Naive thymus-derived CD8-positive, alpha-beta T cell (primary cell): ENCODE data around the gene TENT5A. TPM values are rescaled to one million over a fixed set of nuclear protein-coding genes. Genes with fewer than 3 reads are reported as not detected.

ENCODE experiments used
- ATAC-seq, 2 donors: fragments of 150-1000 bp; cut with Tn5 transposase in 1 of 2; sonication (Bioruptor Pico), chemical (Tn5 transposase) in 1 of 2; 1 replicate in 1 of 2; 2 replicates in 1 of 2; pipeline ENCODE4 v1.10.0; 2021; ENCODE audit warnings: mild to moderate bottlenecking in 2 of 2, moderate library complexity in 2 of 2
- POLR2A ChIA-PET: fragments of 350-600 bp; sonication (Branson Sonifier 250); formaldehyde crosslinking; loops from one replicate; lab custom pipeline; 2021; ENCODE audit warnings: antibody characterized with exemption; lab: Charles Lee
- DNase-seq, 10 donors: peaks; one replicate each; pipeline versions ENCODE4 v3.0.0 to v3.0.0-alpha.2; 2020 to 2022
- H3K27ac Mint-ChIP-seq, 10 donors: one replicate each; pipeline ENCODE4 v1.8.0; 2020 to 2022; ENCODE audit warnings: mild to moderate bottlenecking in 10 of 10, mixed read lengths in 10 of 10, moderate library complexity in 4 of 10, inconsistent platforms in 1 of 10
- H3K27me3 Mint-ChIP-seq, 5 donors: one replicate each; pipeline ENCODE4 v1.8.0; 2021 to 2022; ENCODE audit warnings: mixed read lengths in 5 of 5
- H3K36me3 Mint-ChIP-seq, 3 donors: one replicate each; pipeline ENCODE4 v1.8.0; 2020 to 2022; ENCODE audit warnings: mixed read lengths in 3 of 3, mild to moderate bottlenecking in 2 of 3, inconsistent platforms in 1 of 3
- H3K4me1 Mint-ChIP-seq, 4 donors: one replicate each; pipeline ENCODE4 v1.8.0; 2021 to 2022; ENCODE audit warnings: mixed read lengths in 4 of 4
- H3K4me3 Mint-ChIP-seq, 10 donors: one replicate each; pipeline ENCODE4 v1.8.0; 2020 to 2022; ENCODE audit warnings: mild to moderate bottlenecking in 10 of 10, mixed read lengths in 10 of 10, moderate library complexity in 6 of 10, inconsistent platforms in 1 of 10
- H3K9me3 Mint-ChIP-seq, 9 donors: one replicate each; pipeline ENCODE4 v1.8.0; 2020 to 2022; ENCODE audit warnings: mixed read lengths in 9 of 9, mild to moderate bottlenecking in 3 of 9, inconsistent platforms in 1 of 9, moderate library complexity in 1 of 9
- polyA plus RNA-seq, 3 donors: library from polyadenylated mRNA; unstranded; fragments of 300-500 nt; fragmentation: Illumina TruSeq; gene quantifications; one replicate each; pipeline ENCODE4 v1.2.3, GENCODE V29; 2021
- total RNA-seq, 8 experiments: library from RNA in 2 of 8; stranded (reverse) in 2 of 8; gene quantifications; one replicate each; pipeline ENCODE4 v1.2.3 and lab custom pipeline; 2021 to 2026

Gene TENT5A
- total and polyA plus RNA-seq, 5 experiments from 2014 or later: 2.6 to 7.4 (median 4.6) TPM

- Mint-ChIP-seq H3K27ac (no peak overlapping the region), H3K27me3 (peaks cover 2 to 23% (median 11%) of the 10 kb centered on the region in 5 donors), H3K36me3 (peaks cover 0 to 5% (median 0%) of the 10 kb centered on the region in 3 donors), H3K9me3 (peaks cover 0 to 5% (median 0%) of the 10 kb centered on the region in 9 donors), H3K4me1 (no peaks in the 10 kb centered on the region), H3K4me3 (no peak overlapping the region)
- DNase-seq (no peak), ATAC-seq (no peak)
- POLR2A ChIA-PET: no interaction called here
These were observed 15.9 kb upstream of the TENT5A start for GRCh38 chr6:81768150-81768942.

GRCh38 chr6:81767163-81767891 lies 14.8 kb upstream of the TENT5A start:
- Mint-ChIP-seq H3K27me3 (peaks cover 2 to 23% (median 11%) of the 10 kb centered on the region in 5 donors), H3K27ac (no peak overlapping the region), H3K36me3 (peaks cover 0 to 5% (median 0%) of the 10 kb centered on the region in 3 donors), H3K9me3 (peaks cover 0 to 5% (median 0%) of the 10 kb centered on the region in 9 donors), H3K4me3 (no peak overlapping the region), H3K4me1 (no peaks in the 10 kb centered on the region)
- POLR2A ChIA-PET: no interaction called here
- ATAC-seq (no peak), DNase-seq (no peak)

- H3K4me3 Mint-ChIP-seq: no peak overlapping the region
- H3K27me3 Mint-ChIP-seq: peaks cover 2 to 23% (median 11%) of the 10 kb centered on the region in 5 donors
- peaks cover 0 to 5% (median 0%) of the 10 kb centered on the region in 3 donors for H3K36me3 Mint-ChIP-seq
- H3K4me1 Mint-ChIP-seq: no peaks in the 10 kb centered on the region
- peaks cover 0 to 5% (median 0%) of the 10 kb centered on the region in 9 donors for H3K9me3 Mint-ChIP-seq
- H3K27ac Mint-ChIP-seq: no peak overlapping the region
- DNase-seq: no peak
- POLR2A ChIA-PET: no interaction called here
- ATAC-seq: no peak
These were observed 14.1 kb upstream of the TENT5A start for GRCh38 chr6:81766482-81767069.

- DNase-seq: no peak
- POLR2A ChIA-PET: no interaction called here
- no peak overlapping the region for H3K4me3 Mint-ChIP-seq
- no peak for ATAC-seq
- H3K36me3 Mint-ChIP-seq: peaks cover 0 to 5% (median 0%) of the 10 kb centered on the region in 3 donors
- H3K27me3 Mint-ChIP-seq: peaks cover 2 to 23% (median 11%) of the 10 kb centered on the region in 5 donors
- peaks cover 0 to 5% (median 0%) of the 10 kb centered on the region in 9 donors for H3K9me3 Mint-ChIP-seq
- H3K4me1 Mint-ChIP-seq: no peaks in the 10 kb centered on the region
- H3K27ac Mint-ChIP-seq: no peak overlapping the region
These were observed 12.1 kb upstream of the TENT5A start for GRCh38 chr6:81764531-81764930.

GRCh38 chr6:81763968-81764367 lies 11.5 kb upstream of the TENT5A start:
- Mint-ChIP-seq H3K27me3 (peaks cover 2 to 23% (median 11%) of the 10 kb centered on the region in 5 donors), H3K4me1 (no peaks in the 10 kb centered on the region), H3K9me3 (peaks cover 0 to 5% (median 0%) of the 10 kb centered on the region in 9 donors), H3K36me3 (peaks cover 0 to 5% (median 0%) of the 10 kb centered on the region in 3 donors), H3K27ac (no peak overlapping the region), H3K4me3 (no peak overlapping the region)
- no peak for DNase-seq
- POLR2A ChIA-PET: no interaction called here
- ATAC-seq: no peak

GRCh38 chr6:81763051-81763450 lies 10.6 kb upstream of the TENT5A start:
- H3K9me3 Mint-ChIP-seq: peaks cover 0 to 5% (median 0%) of the 10 kb centered on the region in 9 donors
- no peak overlapping the region for H3K4me3 Mint-ChIP-seq
- POLR2A ChIA-PET: no interaction called here
- ATAC-seq (no peak), DNase-seq (no peak)
- no peaks in the 10 kb centered on the region for H3K4me1 Mint-ChIP-seq
- peaks cover 0 to 5% (median 0%) of the 10 kb centered on the region in 3 donors for H3K36me3 Mint-ChIP-seq
- H3K27me3 Mint-ChIP-seq: peaks cover 2 to 18% (median 10%) of the 10 kb centered on the region in 5 donors
- no peak overlapping the region for H3K27ac Mint-ChIP-seq

GRCh38 chr6:81762606-81763005 lies 10.1 kb upstream of the TENT5A start:
- H3K27ac Mint-ChIP-seq: no peak overlapping the region
- peaks cover 0 to 5% (median 0%) of the 10 kb centered on the region in 9 donors for H3K9me3 Mint-ChIP-seq
- POLR2A ChIA-PET: no interaction called here
- no peak for ATAC-seq
- H3K4me3 Mint-ChIP-seq: no peak overlapping the region
- peaks cover 2 to 14% (median 8%) of the 10 kb centered on the region in 5 donors for H3K27me3 Mint-ChIP-seq
- no peak for DNase-seq
- H3K36me3 Mint-ChIP-seq: peaks cover 0 to 5% (median 0%) of the 10 kb centered on the region in 3 donors
- H3K4me1 Mint-ChIP-seq: no peaks in the 10 kb centered on the region

GRCh38 chr6:81762132-81762531 lies 9.7 kb upstream of the TENT5A start:
- no peak for ATAC-seq
- peaks cover 0 to 5% (median 0%) of the 10 kb centered on the region in 9 donors for H3K9me3 Mint-ChIP-seq
- no peak overlapping the region for H3K27ac Mint-ChIP-seq
- no peaks in the 10 kb centered on the region for H3K4me1 Mint-ChIP-seq
- H3K27me3 Mint-ChIP-seq: peaks cover 2 to 10% (median 8%) of the 10 kb centered on the region in 5 donors
- H3K4me3 Mint-ChIP-seq: no peak overlapping the region
- POLR2A ChIA-PET: no interaction called here
- no peak for DNase-seq
- peaks cover 0 to 5% (median 0%) of the 10 kb centered on the region in 3 donors for H3K36me3 Mint-ChIP-seq

GRCh38 chr6:81761197-81761596 lies 8.7 kb upstream of the TENT5A start:
- Mint-ChIP-seq H3K27ac (no peak overlapping the region), H3K4me1 (no peaks in the 10 kb centered on the region), H3K36me3 (peaks cover 0 to 5% (median 0%) of the 10 kb centered on the region in 3 donors), H3K27me3 (peaks cover 0 to 10% (median 8%) of the 10 kb centered on the region in 5 donors), H3K9me3 (peaks cover 0 to 5% (median 0%) of the 10 kb centered on the region in 9 donors), H3K4me3 (no peak overlapping the region)
- POLR2A ChIA-PET: no interaction called here
- ATAC-seq (no peak), DNase-seq (no peak)

- Mint-ChIP-seq H3K9me3 (peaks cover 0 to under 1% (median 0%) of the 10 kb centered on the region in 9 donors), H3K4me1 (no peaks in the 10 kb centered on the region), H3K4me3 (no peak overlapping the region), H3K27me3 (peaks cover 0 to 4% (median 2%) of the 10 kb centered on the region in 5 donors), H3K36me3 (peaks cover 0 to 1% (median 0%) of the 10 kb centered on the region in 3 donors), H3K27ac (no peak overlapping the region)
- DNase-seq (no peak), ATAC-seq (no peak)
- POLR2A ChIA-PET: no interaction called here
These were observed 7.3 kb upstream of the TENT5A start for GRCh38 chr6:81759782-81760181.

- H3K27ac Mint-ChIP-seq: no peak overlapping the region
- ATAC-seq (no peak), DNase-seq (no peak)
- H3K27me3 Mint-ChIP-seq: peaks cover 0 to 4% (median 0%) of the 10 kb centered on the region in 5 donors
- H3K9me3 Mint-ChIP-seq: no peaks in the 10 kb centered on the region
- POLR2A ChIA-PET: no interaction called here
- H3K4me3 Mint-ChIP-seq: no peak overlapping the region
- no peaks in the 10 kb centered on the region for H3K36me3 Mint-ChIP-seq
- peaks cover 0 to 3% (median 0%) of the 10 kb centered on the region in 4 donors for H3K4me1 Mint-ChIP-seq
These were observed 5.7 kb upstream of the TENT5A start for GRCh38 chr6:81758221-81758620.

GRCh38 chr6:81756690-81757089 lies 4.2 kb upstream of the TENT5A start:
- ATAC-seq (no peak), DNase-seq (no peak)
- POLR2A ChIA-PET: no interaction called here
- Mint-ChIP-seq H3K36me3 (no peaks in the 10 kb centered on the region), H3K9me3 (no peaks in the 10 kb centered on the region), H3K4me1 (peaks cover 0 to 3% (median under 1%) of the 10 kb centered on the region in 4 donors), H3K27me3 (peaks cover 0 to 4% (median 0%) of the 10 kb centered on the region in 5 donors), H3K27ac (no peak overlapping the region), H3K4me3 (no peak overlapping the region)
